Body of pancreas (tissue), 4 donors: ENCODE measurements around the gene ATXN7L2.

Experiments used
- CTCF ChIP-seq, 7 experiments: fragments of 450-650 bp in 4 of 7; fragments of 200-600 bp in 3 of 7; sonication (generic) in 3 of 7; IDR thresholded peaks; one replicate each; pipeline ENCODE4 v1.5.1; 2016 to 2019; ENCODE audit warnings: antibody characterized with exemption in 7 of 7
- POLR2A ChIP-seq, 3 donors: fragments of 450-650 bp; IDR thresholded peaks; one replicate each; pipeline ENCODE4 v1.6.1; 2016; ENCODE audit warnings: antibody characterized with exemption in 3 of 3, mild to moderate bottlenecking in 2 of 3

- TF ChIP-seq POLR2A (IDR thresholded peaks at IDR 0.05) (no peak), CTCF (IDR thresholded peaks at IDR 0.05) (peak; percentile 90 to 97 (median 95))
Measured at GRCh38 chr1:109532365-109533136, 48.8 kb downstream of the ATXN7L2 start.
